Suppressor macrophage treated with lipopolysaccharide for 1 hour (primary cell): ENCODE data around the gene ANKRD40.

Experiments used
- DNase-seq, 3 donors: peaks; one replicate each; pipeline ENCODE4 v3.0.0-alpha.2; 2020 to 2022

The ANKRD40 gene

DNA sequence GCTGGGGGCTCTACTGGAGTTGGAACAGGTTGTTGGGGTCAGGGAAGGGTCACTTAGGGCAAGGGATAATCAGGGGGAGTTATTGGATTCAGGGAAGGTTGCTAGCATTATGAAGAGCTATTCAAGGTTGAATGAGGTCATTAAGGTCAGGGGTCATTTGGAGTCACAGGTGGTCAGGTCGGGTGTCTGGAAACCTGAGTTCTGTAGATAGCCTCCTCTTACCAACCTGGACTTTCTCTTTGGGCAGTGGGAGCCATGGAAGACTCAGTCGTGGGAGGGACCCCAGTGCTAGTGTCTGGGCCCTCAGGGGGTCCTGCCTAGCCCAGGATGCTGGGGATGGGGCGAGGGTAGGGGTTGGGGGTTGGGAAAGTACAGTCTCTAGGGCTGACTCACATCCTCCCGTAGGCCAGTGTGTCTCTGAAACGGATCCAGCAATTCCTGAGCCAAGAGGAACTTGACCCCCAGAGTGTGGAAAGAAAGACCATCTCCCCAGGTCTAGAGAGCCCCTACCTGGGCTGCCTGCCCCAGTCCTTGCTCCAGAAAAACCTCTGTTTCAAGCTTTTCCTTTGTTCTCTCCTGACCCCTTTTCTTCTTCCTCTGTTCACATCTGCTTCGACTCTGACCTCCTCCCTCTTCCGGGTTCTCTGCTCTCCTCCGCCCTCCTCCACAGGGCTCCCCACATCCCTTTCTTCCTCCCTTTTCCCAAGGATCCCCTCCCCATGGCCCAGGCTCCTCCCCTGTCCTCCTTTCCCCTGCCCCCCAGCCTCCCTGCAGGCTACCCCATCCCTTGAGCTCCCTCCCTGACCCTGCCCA lies 39.5 kb downstream of the ANKRD40 start:
- DNase-seq = peak in 2 of 3 donors; percentile 8 to 25

DNA sequence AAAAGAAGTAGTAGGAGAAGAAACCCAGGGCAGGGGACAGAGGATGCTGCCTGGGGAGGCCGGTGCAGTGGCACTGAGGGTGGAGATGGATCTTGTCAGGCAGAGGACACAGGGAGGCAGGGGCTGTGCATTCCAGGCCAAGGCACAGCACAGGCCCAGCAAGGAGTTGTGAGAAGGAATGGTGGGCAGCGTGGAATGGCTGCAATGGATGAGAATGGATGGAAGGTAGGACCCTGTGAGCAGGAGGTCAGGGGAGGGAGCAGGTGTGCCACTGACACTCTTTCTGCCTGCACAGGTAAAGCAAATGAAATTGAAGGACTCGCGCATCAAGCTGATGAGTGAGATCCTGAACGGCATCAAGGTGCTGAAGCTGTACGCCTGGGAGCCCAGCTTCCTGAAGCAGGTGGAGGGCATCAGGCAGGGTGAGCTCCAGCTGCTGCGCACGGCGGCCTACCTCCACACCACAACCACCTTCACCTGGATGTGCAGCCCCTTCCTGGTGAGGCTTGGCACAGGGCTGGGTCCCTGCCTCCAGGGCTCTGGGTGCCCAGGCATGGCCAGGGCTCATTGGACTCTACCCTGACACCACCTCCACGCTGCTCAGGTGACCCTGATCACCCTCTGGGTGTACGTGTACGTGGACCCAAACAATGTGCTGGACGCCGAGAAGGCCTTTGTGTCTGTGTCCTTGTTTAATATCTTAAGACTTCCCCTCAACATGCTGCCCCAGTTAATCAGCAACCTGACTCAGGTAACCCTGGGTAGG lies 40.3 kb downstream of the ANKRD40 start:
- no peak for DNase-seq

DNA sequence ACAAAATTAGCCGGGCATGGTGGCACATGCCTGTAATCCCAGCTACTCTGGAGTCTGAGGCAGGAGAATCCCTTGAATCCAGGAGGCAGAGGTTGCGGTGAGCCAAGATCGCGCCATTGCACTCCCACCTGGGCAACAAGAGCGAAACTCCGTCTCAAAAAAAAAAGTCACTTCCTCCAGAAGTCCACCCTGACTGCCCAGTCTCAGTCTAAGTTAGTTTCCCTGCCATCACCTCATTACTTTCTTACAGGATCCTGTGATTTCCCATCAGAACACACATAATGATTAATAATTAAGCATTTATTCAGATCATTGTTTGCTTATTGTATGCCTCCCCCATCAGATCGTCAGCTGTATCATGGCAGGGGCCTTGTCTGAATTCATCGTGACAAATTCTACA lies 41.4 kb downstream of the ANKRD40 start:
- DNase-seq = no peak

DNA sequence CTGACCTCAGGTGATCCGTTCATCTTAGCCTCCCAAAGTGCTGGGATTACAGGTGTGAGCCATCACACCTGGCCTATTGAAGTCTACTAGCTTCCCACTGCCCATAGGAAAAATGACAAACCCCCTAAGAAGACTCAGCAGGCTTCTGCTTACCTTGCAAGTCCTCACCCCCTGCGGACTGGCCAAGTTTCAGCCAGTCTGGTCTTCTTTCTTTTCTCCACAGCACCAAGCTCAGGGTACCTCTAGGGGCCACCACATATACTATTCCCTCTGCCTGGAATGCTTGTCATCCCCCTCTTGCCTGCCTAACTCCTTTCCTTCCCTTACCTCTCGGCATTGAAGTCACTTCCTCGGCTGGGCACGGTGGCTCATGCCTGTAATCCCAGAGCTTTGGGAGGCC lies 41.9 kb downstream of the ANKRD40 start:
- no peak for DNase-seq

DNA sequence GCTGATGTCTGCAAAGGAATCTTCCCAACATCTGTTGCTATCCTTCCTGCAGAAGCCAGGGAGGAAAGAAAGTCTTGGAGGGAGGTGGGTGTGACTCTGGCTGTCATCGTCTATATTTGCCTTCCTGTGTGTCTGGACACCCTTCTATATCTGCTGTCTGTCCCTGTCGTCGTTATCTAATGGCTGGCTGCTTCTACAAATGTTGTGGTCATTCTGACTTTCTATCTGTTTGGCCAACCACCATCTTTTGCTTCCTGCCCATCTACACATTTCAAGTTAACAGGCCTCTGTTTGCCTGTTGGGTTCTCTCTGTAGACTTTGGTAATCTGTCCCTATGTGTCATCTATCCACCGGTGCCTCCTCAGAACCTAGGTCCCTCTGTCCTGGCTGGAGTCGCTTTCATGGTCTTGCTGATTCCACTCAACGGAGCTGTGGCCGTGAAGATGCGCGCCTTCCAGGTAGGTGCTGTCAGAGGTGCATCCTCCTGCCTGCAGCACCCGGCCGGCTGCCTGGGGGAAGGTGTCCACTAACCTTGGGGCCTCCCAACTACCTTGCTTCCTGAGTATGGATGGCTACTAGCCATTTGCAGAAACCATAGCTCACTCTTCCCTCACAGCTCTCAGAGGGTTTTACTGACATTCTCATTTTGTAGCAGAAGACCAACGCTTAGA lies 42.8 kb downstream of the ANKRD40 start:
- DNase-seq = no peak

DNA sequence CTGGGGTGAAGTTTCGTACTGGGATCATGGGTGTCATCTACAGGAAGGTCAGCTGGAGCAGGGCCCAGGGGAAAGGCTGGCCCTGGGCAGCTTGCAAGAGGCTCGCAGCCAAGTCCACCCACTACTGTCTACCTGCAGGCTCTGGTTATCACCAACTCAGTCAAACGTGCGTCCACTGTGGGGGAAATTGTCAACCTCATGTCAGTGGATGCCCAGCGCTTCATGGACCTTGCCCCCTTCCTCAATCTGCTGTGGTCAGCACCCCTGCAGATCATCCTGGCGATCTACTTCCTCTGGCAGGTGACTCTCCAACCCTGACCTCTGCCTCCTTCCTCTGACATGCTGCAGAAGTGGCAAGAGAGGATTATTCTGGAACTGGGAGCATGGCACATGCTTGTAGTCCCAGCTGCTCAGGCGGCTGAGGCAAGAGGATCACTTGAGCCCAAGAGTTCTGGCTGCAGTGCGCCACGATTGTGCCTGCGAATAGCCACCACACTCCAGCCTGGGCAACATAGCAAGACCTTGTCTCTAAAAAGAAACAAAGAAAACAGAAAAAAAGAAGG lies 43.8 kb downstream of the ANKRD40 start:
- no peak for DNase-seq

DNA sequence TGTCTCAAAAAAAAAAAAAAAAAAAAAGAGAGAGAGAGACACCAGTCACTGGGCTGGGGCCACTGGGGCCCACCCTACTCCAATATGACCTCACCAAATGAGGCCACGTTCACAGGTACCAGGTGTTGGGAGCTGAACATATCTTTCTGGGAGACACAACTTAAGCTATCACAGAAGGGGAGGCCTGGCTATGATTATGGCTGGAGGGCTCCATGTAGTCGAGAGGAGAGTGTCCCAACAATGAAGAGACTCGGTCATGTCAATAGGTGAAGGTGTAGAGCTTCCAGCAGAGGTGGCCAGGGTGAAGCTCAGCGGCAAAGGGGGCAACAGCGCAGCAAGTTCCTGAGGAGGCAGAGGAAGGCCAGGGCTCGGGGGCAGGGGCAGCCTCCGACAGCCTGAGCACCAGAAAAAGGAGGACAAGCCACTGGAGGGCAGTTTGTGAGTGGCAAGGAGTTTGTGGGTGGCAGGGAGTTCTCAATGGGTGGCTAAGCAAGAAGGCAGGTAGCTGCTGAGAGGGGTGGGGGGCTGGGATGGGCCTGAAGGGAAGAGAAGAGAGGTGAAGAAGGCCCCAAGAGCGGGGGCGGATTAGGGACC lies 45.0 kb downstream of the ANKRD40 start:
- no peak for DNase-seq

DNA sequence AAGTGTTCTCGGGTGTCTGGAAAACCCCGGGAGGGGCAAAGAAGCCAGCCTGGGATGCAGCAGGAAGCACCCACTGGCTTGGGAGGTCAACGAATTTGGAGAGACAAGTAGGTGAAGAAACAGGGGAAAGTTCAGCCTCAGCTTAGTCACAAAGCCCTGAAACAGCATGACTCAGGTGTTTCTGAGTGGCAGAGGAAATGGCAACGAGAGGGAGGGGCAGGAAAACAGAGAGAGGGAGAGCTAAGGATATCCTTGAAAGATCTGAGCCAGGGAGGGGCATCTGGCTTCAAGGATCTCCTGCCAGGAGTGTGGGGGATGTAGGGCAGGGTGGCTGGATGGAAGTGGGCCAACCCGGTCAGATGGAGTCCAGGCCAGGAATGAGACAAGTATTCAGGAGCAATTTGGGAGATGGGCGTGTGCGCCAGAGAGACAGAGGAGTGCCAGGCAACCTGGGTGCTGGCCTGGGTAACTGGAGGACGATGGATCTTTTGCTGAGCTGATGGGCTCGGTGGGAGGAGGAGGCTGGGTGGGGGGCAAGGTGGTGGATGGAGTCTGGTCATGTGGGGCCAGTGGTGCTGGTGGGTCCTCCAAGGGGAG lies 45.8 kb downstream of the ANKRD40 start:
- DNase-seq = peak; percentile 82 to 89 (median 82)

DNA sequence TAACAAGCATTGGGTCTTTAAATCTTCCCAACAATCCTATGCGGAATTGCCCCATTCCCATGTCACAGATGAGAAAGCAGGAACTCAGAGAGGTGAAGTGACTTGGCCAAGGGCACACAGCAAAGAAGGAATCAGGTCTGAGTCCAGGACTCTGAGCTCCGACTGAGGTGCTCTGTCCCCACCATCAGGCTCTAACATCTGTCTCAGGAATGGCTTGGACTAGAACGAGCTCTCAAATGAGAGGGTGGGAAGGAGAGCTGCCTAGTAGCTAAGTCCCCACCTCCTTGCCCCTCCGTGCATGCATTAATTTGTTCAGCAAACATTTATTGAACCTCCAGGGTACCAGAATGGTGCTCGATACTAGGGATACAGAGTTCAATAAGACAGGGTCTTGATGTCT lies 46.4 kb downstream of the ANKRD40 start:
- DNase-seq = no peak

DNA sequence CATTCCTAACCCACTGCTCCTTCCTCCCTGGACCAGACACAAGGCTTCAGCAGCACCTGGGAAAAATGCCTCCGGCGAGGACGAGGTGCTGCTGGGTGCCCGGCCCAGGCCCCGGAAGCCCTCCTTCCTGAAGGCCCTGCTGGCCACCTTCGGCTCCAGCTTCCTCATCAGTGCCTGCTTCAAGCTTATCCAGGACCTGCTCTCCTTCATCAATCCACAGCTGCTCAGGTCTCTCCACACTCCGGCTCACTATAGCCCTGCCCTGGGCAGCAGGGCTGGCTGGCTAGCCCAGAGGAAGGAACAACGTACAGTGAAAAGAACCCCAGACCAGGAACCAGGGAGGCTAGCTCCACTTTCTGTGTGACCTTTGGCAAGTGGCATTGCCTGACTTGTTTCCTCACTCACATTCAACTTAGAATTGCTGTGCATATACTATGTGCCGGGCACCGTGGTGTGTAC lies 46.8 kb downstream of the ANKRD40 start:
- peak in 2 of 3 donors; percentile 27 to 37 for DNase-seq

DNA sequence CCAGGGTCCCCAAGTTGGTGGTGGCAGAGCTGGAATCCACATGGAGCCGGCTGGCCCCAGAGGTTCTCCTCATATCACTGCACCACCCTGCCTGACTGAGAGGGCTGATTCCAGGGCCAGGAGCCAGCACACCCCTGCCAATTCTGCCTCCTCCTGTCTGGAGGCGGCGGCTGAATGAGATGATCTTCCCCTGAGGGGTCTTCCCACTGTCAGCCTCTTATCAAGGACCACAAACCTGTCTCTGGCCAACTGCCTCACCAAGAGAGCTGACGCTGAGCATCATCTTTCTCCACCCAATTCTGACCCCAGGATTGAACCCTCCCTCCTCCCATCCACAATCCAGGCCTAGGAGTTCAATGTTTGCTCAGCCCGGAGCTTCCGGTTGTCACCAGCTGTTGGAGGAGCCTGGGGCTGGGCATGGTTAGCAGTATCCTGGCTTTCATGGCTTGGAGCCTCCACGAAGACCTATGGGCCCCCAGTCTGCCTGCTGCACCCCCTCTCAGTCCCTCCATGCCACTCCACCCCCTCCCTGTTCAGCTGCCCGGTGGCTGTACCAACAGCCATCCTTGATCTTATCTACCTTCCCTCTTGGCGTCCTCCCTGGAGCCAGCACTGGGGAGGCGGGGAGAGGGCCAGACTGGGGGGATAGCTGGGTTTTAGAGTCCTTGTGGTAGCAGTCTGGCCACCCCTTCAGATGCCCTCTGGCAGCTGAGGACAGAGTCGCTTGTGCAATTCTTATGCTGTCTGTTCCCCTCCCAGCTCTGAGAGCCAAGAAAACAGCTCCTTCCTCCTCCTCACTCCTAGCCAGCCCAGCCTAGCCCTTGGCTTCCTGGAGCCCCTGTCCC lies 47.5 kb downstream of the ANKRD40 start:
- peak; percentile 42 to 56 (median 43) for DNase-seq

DNA sequence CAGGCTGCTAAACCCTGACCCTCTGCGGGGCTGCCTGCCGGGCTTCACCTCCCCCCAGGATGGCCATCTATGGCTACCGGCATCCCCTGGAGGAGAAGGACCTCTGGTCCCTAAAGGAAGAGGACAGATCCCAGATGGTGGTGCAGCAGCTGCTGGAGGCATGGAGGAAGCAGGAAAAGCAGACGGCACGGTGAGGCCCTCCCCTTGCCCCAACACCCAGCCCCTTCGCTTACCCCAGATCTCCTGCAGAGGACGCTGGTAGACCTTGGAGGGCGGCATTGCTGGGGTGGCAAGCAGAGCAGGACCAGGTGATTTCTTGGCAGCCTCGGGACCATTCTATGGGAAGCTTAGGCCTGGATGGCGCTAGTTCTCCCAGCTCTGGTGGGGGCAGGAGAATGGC lies 48.5 kb downstream of the ANKRD40 start:
- no peak for DNase-seq

DNA sequence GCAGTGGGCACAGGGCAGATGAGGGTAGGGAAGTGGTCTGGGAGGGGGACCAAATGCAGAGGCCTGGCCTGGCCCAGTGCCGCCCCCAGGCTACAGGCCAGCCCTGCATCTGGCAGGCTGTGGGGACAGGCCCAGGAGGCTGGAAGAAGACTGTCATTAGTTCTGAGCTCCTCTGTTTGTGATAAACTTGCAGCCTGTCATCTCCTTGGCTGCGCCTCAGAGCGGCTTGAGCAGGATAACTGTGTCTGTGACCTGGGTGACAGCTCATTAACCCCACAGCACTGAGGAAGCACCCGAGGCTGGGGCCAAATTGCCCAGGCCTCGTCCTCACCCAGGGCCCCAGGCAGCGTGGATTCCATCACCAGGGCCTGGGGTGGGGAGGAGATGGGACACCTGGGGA lies 49.1 kb downstream of the ANKRD40 start:
- DNase-seq = no peak

DNA sequence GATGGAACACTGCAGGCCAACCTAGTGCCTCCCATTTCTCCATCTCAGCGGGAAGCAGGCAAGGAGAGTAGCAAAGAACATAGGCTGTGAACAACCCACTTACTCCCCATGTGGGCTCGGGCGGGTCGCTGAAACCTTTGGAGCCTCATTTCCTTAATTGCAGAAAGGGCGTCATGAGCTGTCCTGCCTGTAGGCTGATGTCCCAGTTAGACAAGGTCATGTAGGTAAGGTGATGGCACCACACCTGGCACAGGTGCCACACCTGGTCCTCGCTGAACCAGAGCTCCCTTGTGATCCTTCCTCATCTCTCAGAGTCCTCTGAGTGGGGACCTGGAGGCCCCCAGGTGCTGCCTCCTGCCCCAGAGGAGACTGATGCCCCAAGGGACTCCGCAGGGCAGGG lies 50.1 kb downstream of the ANKRD40 start:
- DNase-seq = no peak

DNA sequence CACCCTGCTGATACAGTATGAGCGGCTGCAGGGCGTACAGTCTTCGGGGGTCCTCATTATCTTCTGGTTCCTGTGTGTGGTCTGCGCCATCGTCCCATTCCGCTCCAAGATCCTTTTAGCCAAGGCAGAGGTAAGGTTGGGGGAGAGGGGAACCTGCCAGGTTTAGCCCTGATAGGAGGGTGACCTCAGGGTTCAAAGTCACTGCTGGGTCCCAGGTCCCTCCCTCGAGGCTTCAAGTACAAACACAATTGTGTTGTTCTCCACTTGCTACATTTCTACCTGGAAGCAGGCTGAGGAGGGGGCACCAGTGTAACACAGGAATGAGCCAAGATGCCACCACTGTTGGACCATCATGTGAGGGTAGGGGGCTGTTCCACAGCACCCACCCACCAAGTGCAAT lies 50.7 kb downstream of the ANKRD40 start:
- DNase-seq = no peak

DNA sequence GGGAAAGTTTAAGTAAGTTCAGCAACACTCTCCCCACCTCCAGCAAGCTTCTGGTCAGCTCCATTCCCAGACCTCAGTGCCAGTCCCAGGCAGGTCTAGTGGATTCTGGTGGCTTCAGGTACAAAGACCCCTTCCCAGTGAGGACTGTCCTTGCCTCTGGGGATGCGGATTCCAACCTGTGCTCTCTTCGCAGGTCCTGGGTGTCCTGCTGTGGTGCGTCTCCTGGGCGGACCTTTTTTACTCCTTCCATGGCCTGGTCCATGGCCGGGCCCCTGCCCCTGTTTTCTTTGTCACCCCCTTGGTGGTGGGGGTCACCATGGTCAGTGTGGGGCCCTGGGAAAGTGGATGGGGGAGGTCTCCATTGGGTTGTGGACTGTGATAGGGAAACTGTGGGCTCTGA lies 51.2 kb downstream of the ANKRD40 start:
- no peak for DNase-seq

DNA sequence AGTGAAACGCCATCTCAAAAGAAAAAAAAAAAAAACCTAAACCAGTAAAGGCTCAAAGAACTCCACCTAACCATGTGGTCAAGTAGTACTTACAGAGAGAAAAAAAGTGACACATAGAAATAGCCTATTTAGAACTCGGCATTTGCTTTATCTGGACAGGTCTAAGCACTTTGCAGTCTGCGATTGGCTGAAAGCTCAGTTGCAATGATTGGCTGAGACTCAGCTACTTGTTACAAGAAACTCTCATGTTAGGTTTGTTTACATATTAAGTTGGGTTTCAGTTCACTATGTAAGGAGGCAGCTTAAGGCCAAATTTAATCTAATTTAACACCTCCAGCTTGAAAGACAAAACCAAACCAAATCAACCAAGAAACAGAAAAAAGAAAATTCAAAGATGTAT lies 54.0 kb downstream of the ANKRD40 start:
- no peak for DNase-seq

DNA sequence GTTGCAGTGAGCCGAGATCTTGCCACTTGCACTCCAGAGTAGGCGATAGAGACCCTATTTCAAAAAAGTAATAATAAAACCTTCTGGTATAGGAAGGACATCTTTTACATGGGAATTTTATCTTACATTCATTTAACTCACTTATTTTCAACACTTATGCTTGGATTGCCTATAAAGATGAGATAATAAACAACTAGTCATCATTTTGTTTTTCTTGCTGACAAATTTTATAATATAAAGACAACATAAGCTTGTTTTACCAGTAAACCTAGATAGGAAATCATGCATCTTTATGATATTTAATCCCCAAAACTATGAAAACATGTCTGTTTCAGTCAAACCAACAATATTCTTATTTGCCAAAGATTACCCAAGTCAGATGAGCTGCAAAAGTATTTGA lies 56.1 kb downstream of the ANKRD40 start:
- no peak for DNase-seq

DNA sequence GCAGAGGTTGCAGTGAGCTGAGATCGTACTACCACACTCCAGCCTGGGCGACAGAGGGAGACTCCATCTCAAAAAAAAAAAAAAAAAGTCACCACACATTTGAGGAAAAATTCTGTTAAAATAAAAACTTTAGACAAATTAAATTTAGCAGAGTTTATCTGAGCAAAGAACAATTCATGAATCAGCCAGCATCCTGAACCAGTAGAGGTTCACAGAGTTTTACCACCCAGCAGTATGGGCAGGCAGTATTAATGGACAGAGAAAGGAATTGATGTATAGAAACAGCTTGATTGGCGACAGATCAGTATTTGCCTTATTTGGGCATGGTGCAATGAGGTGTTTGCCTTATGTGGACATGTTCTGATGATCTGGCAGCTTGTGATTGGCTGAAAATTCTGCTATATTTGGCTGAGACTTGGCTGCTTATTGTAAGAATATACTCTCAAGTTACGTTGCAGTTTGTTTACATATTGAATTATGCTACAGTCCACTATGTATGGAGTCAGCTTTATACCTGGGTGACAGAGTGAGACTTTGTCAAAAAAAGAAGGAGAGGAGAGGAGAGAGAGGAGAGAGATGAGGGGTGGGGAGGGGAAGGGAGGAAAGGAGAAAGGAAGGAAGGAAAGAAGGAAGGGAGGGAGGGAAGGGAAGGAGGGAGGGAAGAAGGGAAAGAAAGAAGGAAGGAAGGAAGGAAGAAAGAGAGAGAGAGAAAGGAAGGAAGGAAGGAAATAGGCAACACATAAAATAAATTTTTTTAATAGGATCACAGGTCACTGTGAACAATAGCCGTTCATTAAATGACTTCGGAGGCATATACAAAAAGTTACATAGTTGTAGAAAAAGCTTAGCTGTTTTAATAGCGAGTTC lies 58.4 kb downstream of the ANKRD40 start:
- DNase-seq = no peak

DNA sequence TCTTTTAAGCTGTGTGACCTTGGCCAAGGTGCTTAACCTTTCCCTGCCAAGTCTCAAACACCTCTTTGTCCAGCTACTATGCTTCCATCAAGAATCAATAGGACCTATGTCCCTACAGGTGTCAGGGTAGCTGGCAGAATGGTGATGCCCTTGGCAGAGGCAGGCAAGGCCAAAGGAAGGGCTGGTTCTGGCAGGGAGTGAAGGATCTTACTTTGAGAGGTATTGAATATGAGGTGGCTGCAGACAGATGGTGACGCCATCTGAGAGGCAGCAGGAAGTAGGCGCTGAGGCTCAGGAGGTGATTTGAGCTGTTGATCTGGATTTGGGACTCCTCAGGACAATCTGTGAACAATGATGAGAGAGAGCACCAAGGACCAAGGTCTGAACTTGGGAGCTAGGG lies 60.5 kb downstream of the ANKRD40 start:
- DNase-seq = no peak
